OCI-LY7 (cell line): ENCODE data around the gene MACROD2.

Source experiments
- EZH2phosphoT487 ChIP-seq: fragments of 200-600 bp; sonication (generic); IDR thresholded peaks from 2 replicates; pipeline ENCODE4 v1.6.1; 2018; ENCODE audit warnings: low read depth, borderline replicate concordance, mild to moderate bottlenecking, mixed run types, antibody characterized with exemption, low read length, moderate library complexity, mixed read lengths
- TF ChIP-seq, protein P1 (sequence below): fragments of 200-600 bp; sonication (generic); conservative IDR thresholded peaks from 2 replicates; pipeline ENCODE4 v1.5.1; 2014; ENCODE audit warnings: mild to moderate bottlenecking, antibody characterized with exemption, low read length, moderate library complexity, mixed read lengths

DNA sequence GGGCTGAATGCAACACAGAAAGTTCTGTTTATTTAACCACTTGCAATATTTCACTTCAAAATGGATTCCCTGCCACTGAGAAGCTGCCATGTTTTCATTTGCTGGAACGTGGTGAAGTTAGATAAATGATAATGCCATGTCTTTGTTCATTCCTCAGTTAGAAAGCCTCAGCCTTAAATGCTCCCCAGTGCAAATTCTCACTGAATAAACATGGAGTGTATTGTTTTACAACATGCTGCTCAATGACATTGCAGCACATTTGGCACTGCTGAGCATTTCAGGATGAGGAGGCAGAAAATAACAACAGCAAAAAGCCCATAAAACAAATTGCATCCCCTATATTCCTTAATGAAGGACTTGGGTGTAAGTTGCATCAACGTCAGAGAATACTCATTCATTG lies 1255.9 kb downstream of the MACROD2 start:
- TF ChIP-seq, protein P1, sequence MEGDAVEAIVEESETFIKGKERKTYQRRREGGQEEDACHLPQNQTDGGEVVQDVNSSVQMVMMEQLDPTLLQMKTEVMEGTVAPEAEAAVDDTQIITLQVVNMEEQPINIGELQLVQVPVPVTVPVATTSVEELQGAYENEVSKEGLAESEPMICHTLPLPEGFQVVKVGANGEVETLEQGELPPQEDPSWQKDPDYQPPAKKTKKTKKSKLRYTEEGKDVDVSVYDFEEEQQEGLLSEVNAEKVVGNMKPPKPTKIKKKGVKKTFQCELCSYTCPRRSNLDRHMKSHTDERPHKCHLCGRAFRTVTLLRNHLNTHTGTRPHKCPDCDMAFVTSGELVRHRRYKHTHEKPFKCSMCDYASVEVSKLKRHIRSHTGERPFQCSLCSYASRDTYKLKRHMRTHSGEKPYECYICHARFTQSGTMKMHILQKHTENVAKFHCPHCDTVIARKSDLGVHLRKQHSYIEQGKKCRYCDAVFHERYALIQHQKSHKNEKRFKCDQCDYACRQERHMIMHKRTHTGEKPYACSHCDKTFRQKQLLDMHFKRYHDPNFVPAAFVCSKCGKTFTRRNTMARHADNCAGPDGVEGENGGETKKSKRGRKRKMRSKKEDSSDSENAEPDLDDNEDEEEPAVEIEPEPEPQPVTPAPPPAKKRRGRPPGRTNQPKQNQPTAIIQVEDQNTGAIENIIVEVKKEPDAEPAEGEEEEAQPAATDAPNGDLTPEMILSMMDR = no peak
- no peak for TF ChIP-seq EZH2phosphoT487
